ENCODE measurements around the gene NCAPG2.

Gene NCAPG2

DNA sequence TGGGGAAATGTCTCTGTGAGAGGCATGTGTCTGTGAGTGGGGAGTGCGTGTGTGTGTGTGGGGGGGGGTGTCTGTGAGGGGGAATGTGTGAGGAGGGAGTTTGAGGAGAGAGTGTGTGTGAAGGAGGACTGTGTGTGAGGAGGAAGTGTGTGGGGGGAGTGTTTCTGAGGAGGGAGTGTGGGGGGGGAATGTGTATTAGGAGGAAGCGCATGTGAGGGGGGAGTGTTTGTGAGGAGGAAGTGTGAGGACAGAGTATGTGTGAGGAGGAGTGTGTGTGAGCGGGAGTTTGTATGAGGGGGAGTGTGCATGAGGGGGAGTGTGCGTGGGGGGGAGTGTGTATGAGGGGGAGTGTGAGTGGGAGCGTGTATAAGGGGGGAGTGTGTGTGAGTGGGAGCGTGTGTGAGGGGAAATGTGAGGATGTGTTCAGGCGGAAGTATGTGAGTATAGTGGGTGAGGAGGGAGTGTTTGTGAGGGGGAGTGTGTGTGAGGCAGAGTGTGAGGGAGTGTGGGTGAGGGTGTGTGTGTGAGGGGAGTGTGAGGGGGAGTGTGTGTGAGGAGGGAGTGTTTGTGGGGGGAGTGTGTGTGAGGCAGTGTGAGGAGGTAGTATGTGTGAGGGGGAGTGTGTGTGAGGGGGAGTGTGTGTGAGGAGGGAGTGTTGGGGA is 95.2 kb downstream of the NCAPG2 start:
- no peak overlapping the region for H3K4me3 ChIP-seq (ENCODE audit: control insufficient read depth, low read depth, low read length)
- no peak for DNase-seq (ENCODE audit: low read depth)
- TF ChIP-seq, protein P1, sequence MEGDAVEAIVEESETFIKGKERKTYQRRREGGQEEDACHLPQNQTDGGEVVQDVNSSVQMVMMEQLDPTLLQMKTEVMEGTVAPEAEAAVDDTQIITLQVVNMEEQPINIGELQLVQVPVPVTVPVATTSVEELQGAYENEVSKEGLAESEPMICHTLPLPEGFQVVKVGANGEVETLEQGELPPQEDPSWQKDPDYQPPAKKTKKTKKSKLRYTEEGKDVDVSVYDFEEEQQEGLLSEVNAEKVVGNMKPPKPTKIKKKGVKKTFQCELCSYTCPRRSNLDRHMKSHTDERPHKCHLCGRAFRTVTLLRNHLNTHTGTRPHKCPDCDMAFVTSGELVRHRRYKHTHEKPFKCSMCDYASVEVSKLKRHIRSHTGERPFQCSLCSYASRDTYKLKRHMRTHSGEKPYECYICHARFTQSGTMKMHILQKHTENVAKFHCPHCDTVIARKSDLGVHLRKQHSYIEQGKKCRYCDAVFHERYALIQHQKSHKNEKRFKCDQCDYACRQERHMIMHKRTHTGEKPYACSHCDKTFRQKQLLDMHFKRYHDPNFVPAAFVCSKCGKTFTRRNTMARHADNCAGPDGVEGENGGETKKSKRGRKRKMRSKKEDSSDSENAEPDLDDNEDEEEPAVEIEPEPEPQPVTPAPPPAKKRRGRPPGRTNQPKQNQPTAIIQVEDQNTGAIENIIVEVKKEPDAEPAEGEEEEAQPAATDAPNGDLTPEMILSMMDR (IDR thresholded peaks at IDR 0.05; ENCODE audit: control insufficient read depth, insufficient read depth, low read depth, low read length, missing control alignments) = no peak

DNA sequence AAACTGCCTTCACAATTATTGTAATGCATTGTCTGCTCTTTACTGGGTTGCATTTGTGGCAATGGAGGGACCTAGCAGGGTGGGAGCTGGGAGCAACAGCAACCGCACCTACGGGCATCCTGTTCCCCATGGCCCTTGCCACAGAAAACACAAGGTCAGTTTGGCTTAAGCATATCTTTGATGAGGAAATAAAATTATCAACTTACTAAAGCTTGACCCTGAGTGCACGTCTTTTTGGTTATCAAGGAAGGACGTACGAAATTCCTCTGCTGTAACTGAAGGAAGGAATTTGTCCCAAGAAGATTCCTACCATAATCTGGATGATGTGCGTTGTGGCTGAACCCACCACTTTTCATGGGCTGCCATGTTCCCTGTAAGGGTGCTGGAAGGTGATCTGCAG is 97.0 kb downstream of the NCAPG2 start:
- DNase-seq (ENCODE audit: low read depth) = no peak
- H3K4me3 ChIP-seq (ENCODE audit: control insufficient read depth, low read depth, low read length) = no peak overlapping the region
- TF ChIP-seq, protein P1 (IDR thresholded peaks at IDR 0.05; ENCODE audit: control insufficient read depth, insufficient read depth, low read depth, low read length, missing control alignments) = no peak

DNA sequence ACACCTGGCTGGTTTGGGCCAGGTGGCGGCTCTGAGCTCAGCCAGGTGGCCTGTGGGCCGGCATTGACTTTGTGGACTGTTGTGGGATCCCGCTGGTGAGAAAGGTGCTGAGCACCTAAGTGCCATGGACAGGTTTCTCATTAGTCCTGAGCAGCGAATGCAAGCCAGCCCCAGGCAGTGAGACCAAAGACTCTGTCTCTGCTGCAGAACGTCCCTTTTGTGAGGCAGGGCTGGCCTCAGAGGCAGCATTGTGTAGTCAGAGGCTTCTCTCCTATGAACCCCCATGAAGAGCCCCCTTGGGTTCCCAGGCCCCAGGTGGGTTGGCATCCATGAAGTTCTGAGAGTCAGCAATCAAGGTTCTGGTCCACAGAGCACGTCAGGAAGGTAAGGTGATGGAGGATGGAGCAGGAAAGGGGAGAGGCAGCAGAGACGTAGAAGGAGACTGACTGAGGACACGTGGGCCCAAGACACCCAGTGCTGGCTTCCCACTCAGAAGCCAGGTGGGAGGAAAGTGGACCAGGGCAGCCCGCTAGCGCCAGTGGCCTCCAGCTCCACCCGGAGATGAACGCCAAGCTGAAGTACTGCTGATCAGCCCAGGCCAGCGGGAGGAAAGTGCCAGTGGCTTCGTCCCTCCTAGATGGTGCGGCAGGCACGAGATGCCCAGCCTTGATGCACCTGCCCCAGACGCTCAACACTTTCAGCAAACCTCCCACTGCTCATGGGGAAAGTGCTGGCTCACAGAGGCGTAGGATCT is 97.8 kb downstream of the NCAPG2 start:
- TF ChIP-seq, protein P1 (IDR thresholded peaks at IDR 0.05; ENCODE audit: control insufficient read depth, insufficient read depth, low read depth, low read length, missing control alignments) = no peak
- no peak overlapping the region for H3K4me3 ChIP-seq (ENCODE audit: control insufficient read depth, low read depth, low read length)
- no peak for DNase-seq (ENCODE audit: low read depth)

DNA sequence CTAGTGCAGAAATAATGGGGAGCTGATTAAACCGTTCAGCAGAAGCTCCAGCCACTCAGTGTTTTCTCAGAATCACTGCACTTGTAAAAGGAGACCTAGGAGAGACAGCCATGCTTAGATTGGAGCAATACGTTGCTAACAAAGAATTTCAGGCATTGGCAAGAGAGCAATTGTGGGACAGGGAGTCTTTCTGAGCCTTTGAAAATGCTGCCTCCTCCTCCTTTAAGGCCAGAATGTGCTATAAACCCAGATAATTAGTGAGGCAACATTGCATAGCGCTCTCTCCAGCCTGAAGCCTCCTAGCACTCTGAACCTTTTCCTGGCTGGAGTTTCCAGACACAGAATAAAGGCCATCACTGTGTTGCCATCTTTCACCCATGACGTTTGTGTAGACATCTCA is 98.5 kb downstream of the NCAPG2 start:
- TF ChIP-seq, protein P1 (IDR thresholded peaks at IDR 0.05; ENCODE audit: control insufficient read depth, insufficient read depth, low read depth, low read length, missing control alignments) = no peak
- no peak for DNase-seq (ENCODE audit: low read depth)
- no peak overlapping the region for H3K4me3 ChIP-seq (ENCODE audit: control insufficient read depth, low read depth, low read length)

DNA sequence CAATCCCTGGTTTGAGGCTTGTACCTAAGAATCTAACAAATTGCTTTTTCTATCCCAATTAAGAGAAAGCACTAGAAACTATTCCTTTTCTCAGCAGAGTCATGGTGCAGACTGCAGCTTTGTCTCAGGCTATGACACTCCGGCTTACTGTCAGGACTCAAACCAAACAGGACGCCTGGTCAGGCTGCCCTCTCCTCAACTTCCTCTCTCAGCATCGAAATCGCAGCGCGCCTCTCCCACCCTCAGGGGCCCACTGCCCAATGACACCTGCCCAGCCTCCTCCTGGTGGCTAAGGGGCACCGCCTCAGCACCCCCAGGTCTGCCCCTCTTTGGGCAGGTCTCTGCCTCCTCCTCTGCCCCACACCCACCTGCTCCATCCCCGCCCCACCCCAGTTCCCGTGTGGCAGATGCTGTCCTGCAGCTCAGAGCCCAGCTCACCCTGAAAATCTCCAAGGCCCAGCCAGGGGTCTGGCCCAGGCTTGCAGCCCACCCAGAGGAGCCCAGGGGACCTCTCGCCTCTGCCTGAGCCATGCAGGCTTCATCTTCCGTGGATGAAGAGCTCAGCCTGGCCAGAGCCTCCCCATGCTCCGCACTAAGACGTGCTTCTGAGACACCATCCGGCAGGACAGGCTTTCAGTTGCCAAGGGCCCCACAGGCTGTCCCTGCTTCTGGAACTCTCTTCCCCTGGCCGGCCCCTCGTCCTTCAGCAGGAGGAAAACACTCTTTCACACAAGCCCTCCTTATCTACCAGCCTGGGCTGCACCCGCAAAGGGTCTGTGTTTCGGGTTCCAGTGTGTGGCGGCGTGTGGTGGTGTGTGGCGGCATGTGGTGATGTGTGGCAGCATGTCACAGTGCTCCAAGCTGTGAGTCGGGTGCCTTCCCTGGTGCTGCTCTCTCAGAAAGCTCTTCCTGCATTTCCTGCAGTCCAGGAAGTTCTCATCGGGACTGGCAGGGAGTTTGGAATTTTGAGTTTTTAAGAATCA is 100.5 kb downstream of the NCAPG2 start:
- TF ChIP-seq, protein P1 (IDR thresholded peaks at IDR 0.05; ENCODE audit: control insufficient read depth, insufficient read depth, low read depth, low read length, missing control alignments) = no peak
- no peak for DNase-seq (ENCODE audit: low read depth)
- H3K4me3 ChIP-seq (ENCODE audit: control insufficient read depth, low read depth, low read length) = no peak overlapping the region
